ENCODE measurements around the gene ATP13A5.

ATP13A5 gene

GRCh38 chr3:193347521-193348501, 30.7 kb downstream of the ATP13A5 start:
- DNase-seq (ENCODE audit: low spot score) = no peak

GRCh38 chr3:193346259-193346658, 32.3 kb downstream of the ATP13A5 start:
- DNase-seq (ENCODE audit: low spot score) = no peak

DNA sequence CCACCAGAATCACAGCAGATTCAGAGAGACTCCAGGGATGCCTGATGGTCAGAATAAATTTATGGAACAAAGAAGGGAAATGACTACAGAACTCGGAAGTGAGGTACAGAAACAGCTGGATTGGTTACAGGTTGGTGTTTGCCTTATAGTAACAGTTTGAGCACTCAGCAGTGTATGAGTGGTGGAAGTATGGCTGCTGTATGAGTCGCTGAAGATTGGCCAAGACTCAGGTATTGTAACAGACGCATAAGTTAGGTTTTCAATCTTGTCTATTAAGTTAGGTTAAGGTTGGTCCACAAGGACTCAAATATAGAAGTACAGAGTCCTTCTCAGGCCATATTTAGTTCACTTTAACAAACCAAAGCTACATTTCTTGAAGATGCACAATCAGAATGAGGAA, 33.1 kb downstream of the ATP13A5 start:
- no peak for DNase-seq (ENCODE audit: low spot score)

GRCh38 chr3:193344486-193344885, 34.1 kb downstream of the ATP13A5 start:
- no peak for DNase-seq (ENCODE audit: low spot score)

GRCh38 chr3:193343726-193344222, 34.8 kb downstream of the ATP13A5 start:
- no peak for DNase-seq (ENCODE audit: low spot score)

- DNase-seq (ENCODE audit: low spot score) = no peak
Measured at GRCh38 chr3:193342551-193342950, 36.0 kb downstream of the ATP13A5 start.

DNA sequence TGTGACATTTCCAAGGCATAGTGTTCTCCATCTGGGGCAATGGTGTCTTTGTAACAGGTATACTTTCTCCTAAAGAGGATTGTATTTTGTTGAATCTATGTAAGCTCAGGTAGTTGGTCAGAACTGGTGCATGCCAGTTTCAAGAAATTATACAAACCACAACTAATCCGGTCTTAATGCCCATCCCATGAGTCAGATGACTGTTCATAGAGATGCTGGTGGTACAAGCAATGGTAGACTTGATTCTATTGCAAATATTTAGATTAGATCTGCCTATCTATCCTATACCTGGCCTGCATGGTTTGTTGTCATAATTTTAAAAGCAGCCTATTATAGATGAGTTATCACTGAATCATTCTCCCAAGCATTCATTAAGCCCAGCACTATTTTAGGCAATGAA, 43.5 kb downstream of the ATP13A5 start:
- DNase-seq (ENCODE audit: low spot score) = no peak

- DNase-seq (ENCODE audit: low spot score) = no peak
Measured at GRCh38 chr3:193333229-193333628, 45.3 kb downstream of the ATP13A5 start.

- DNase-seq (ENCODE audit: low spot score) = no peak
Measured at GRCh38 chr3:193330555-193331204, 47.9 kb downstream of the ATP13A5 start.

GRCh38 chr3:193317682-193318300, 60.8 kb downstream of the ATP13A5 start:
- no peak for DNase-seq (ENCODE audit: low spot score)

- no peak for DNase-seq (ENCODE audit: low spot score)
Measured at GRCh38 chr3:193314161-193314560, 64.4 kb downstream of the ATP13A5 start.

DNA sequence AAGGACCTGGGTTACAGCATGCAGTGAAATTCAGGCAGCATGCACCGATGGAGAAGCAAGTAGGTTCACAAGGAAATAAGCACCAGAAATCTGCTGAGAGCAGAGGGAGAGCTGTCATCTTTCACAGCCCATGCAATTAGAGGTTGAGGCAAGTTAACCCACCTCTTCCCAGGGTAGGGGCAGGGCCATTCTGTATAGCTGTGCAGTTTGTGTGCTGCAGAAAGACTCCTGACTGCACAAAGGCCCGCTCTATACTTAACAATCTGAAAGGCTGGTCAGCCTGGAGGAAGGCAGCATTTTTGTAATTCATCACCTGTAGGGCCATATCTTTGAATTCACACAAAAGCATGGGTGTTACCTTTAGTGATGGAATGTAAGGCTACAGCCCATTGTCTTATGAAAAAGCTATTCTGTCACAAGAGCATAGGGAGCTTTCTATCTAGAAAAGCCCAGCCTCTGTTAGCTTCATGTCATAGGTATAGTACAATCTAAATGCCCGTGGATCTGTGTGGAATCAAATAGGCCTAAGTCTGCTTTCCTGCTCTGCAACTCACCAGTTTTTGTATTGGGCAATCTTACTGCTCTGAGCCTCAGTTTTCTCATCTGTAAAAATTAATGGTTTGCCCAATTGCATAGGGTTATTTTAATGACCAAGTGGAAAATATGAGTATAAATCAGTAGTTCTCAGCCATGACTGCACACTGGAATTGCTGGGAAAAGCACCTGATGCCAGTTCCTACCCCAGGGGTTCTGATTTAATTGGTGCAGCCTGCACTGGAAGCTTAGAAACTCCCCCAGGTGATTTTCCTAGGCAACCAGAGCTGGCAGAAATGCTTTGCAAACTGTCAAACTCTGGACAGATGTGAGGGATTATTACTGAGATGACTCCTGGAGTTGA, 65.2 kb downstream of the ATP13A5 start:
- no peak for DNase-seq (ENCODE audit: low spot score)

- DNase-seq (ENCODE audit: low spot score) = no peak
Measured at GRCh38 chr3:193310914-193311723, 67.4 kb downstream of the ATP13A5 start.

DNA sequence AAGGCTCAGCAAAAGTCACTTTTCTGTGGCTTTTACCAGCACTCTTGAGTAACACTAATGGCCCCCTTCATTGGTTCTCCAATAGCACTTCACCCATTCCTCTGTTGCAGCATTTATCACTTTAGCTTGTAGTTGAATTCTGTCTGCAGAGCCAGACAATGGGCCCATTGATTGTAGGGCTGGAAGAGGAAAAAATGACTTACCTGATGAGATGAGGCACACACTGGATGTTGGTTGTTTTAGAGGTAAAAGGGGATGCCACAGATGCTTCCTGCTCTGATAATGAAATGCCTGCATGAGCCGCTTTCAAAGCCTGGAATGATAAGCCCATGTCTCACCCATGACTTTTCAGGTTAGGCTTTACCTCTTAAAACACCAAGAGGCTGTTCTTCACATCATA, 73.2 kb downstream of the ATP13A5 start:
- no peak for DNase-seq (ENCODE audit: low spot score)

GRCh38 chr3:193301433-193301832, 77.1 kb downstream of the ATP13A5 start:
- no peak for DNase-seq (ENCODE audit: low spot score)

- DNase-seq (ENCODE audit: low spot score) = no peak
Measured at GRCh38 chr3:193297421-193297820, 81.1 kb downstream of the ATP13A5 start.

GRCh38 chr3:193295985-193296384, 82.6 kb downstream of the ATP13A5 start:
- DNase-seq (ENCODE audit: low spot score) = no peak

DNA sequence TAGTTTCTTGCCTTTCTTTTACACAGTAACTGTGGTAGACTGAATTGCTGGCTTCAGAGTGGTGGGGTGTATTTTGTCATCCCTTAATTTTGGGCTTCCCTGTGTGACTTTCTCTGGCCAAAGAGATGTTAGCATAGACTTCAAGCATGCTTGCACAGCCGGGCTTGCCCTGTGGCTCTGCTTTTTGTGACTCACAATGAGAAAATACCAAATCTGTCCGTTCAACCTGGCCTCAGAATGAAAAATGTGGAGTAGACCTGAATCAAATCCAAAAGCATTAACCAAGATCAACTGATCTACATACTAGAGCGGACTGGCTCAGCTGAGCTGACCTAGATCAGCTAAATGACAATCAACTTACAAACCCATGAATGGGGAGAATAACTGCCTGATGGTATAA, 86.2 kb downstream of the ATP13A5 start:
- DNase-seq (ENCODE audit: low spot score) = no peak

GRCh38 chr3:193271101-193271840, 107.3 kb downstream of the ATP13A5 start:
- no peak for DNase-seq (ENCODE audit: low spot score)

GRCh38 chr3:193270451-193270850, 108.1 kb downstream of the ATP13A5 start:
- DNase-seq (ENCODE audit: low spot score) = no peak
